ENCODE results near the gene DRC7.

The DRC7 gene

GRCh38 chr16:57704905-57705852 lies 10.6 kb downstream of the DRC7 start:
- Histone ChIP-seq H3K27ac (no peak overlapping the region), H3K4me1 (peaks cover 6% of the 10 kb centered on the region), H3K9ac (no peak overlapping the region), H3K9me3 (ENCODE audit: control insufficient read depth, low read length) (no peaks in the 10 kb centered on the region), H3K36me3 (ENCODE audit: control insufficient read depth, insufficient read depth, low read length) (no peaks in the 10 kb centered on the region), H3K79me2 (no peaks in the 10 kb centered on the region), H3K4me3 (ENCODE audit: low read depth, low read length) (no peak overlapping the region), H2AFZ (no peak overlapping the region), H3K27me3 (ENCODE audit: control insufficient read depth, insufficient read depth, low read length) (no peaks in the 10 kb centered on the region), H3K4me2 (ENCODE audit: low read length) (no peak overlapping the region)
- TF ChIP-seq, protein P1, sequence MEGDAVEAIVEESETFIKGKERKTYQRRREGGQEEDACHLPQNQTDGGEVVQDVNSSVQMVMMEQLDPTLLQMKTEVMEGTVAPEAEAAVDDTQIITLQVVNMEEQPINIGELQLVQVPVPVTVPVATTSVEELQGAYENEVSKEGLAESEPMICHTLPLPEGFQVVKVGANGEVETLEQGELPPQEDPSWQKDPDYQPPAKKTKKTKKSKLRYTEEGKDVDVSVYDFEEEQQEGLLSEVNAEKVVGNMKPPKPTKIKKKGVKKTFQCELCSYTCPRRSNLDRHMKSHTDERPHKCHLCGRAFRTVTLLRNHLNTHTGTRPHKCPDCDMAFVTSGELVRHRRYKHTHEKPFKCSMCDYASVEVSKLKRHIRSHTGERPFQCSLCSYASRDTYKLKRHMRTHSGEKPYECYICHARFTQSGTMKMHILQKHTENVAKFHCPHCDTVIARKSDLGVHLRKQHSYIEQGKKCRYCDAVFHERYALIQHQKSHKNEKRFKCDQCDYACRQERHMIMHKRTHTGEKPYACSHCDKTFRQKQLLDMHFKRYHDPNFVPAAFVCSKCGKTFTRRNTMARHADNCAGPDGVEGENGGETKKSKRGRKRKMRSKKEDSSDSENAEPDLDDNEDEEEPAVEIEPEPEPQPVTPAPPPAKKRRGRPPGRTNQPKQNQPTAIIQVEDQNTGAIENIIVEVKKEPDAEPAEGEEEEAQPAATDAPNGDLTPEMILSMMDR (IDR thresholded peaks at IDR 0.05): no peak

GRCh38 chr16:57706717-57707116 lies 12.1 kb downstream of the DRC7 start:
- Histone ChIP-seq H3K9ac (no peak overlapping the region), H3K4me1 (no peaks in the 10 kb centered on the region), H3K27me3 (ENCODE audit: control insufficient read depth, insufficient read depth, low read length) (no peaks in the 10 kb centered on the region), H3K4me2 (ENCODE audit: low read length) (no peak overlapping the region), H3K36me3 (ENCODE audit: control insufficient read depth, insufficient read depth, low read length) (no peaks in the 10 kb centered on the region), H3K4me3 (ENCODE audit: low read depth, low read length) (no peak overlapping the region), H3K79me2 (no peaks in the 10 kb centered on the region), H3K27ac (no peak overlapping the region), H2AFZ (no peak overlapping the region), H3K9me3 (ENCODE audit: control insufficient read depth, low read length) (no peaks in the 10 kb centered on the region)
- TF ChIP-seq, protein P1 (IDR thresholded peaks at IDR 0.05): no peak

DNA sequence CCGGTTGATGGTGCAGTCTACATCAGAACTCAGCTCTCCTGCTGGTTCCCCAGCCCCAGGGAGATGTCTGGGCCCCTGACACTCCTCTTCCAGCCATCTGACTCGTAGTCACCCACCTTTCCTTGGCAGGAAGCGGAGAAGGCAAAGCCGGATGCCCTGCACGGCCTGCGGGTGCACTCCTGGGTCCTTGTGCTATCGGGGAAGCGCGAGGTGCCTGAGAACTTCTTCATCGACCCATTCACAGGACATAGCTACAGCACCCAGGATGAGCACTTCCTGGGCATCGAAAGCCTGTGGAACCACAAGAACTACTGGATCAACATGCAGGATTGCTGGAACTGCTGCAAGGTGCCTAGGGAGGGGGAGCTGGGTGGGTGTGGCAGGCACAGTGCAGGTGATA lies 12.7 kb downstream of the DRC7 start:
- Histone ChIP-seq H2AFZ (no peak overlapping the region), H3K36me3 (ENCODE audit: control insufficient read depth, insufficient read depth, low read length) (no peaks in the 10 kb centered on the region), H3K9me3 (ENCODE audit: control insufficient read depth, low read length) (no peaks in the 10 kb centered on the region), H3K9ac (no peak overlapping the region), H3K4me1 (no peaks in the 10 kb centered on the region), H3K27me3 (ENCODE audit: control insufficient read depth, insufficient read depth, low read length) (no peaks in the 10 kb centered on the region), H3K4me3 (ENCODE audit: low read depth, low read length) (no peak overlapping the region), H3K27ac (no peak overlapping the region), H3K79me2 (no peaks in the 10 kb centered on the region), H3K4me2 (ENCODE audit: low read length) (no peak overlapping the region)
- TF ChIP-seq, protein P1 (IDR thresholded peaks at IDR 0.05): no peak

DNA sequence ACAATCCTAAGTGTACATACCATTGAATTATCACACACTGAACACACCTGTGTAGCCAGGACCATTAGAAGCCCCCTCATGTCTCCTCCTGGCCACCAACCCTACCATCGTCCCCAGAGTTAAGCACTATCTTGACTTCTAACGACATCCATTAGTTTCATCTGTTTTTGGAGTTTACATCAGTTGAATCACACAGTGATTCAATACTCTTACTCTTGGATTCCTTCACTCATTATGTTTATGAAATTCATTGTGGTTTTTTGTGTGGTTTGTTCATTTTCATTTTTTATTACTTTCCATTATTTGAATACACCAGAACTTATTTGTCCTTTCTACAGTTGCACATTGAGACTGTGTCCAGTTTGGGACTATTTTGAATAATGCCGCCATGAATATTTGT lies 13.6 kb downstream of the DRC7 start:
- Histone ChIP-seq H3K4me1 (no peaks in the 10 kb centered on the region), H3K9me3 (ENCODE audit: control insufficient read depth, low read length) (no peaks in the 10 kb centered on the region), H3K27me3 (ENCODE audit: control insufficient read depth, insufficient read depth, low read length) (no peaks in the 10 kb centered on the region), H3K27ac (no peak overlapping the region), H3K4me3 (ENCODE audit: low read depth, low read length) (no peak overlapping the region), H3K36me3 (ENCODE audit: control insufficient read depth, insufficient read depth, low read length) (no peaks in the 10 kb centered on the region), H3K79me2 (no peaks in the 10 kb centered on the region), H3K4me2 (ENCODE audit: low read length) (no peak overlapping the region), H2AFZ (no peak overlapping the region), H3K9ac (no peak overlapping the region)
- TF ChIP-seq, protein P1 (IDR thresholded peaks at IDR 0.05): no peak

GRCh38 chr16:57709663-57710062 lies 15.1 kb downstream of the DRC7 start:
- Histone ChIP-seq H3K9me3 (ENCODE audit: control insufficient read depth, low read length) (no peaks in the 10 kb centered on the region), H3K9ac (no peak overlapping the region), H3K27me3 (ENCODE audit: control insufficient read depth, insufficient read depth, low read length) (no peaks in the 10 kb centered on the region), H3K79me2 (no peaks in the 10 kb centered on the region), H2AFZ (no peak overlapping the region), H3K27ac (no peak overlapping the region), H3K4me2 (ENCODE audit: low read length) (no peak overlapping the region), H3K4me3 (ENCODE audit: low read depth, low read length) (no peak overlapping the region), H3K4me1 (no peaks in the 10 kb centered on the region), H3K36me3 (ENCODE audit: control insufficient read depth, insufficient read depth, low read length) (no peaks in the 10 kb centered on the region)
- TF ChIP-seq, protein P1 (IDR thresholded peaks at IDR 0.05): no peak

Data from parathyroid adenoma (tissue), 2 donors.